Measurements from ENCODE around the gene DNHD1. TPM values are rescaled to one million over a fixed set of nuclear protein-coding genes. Genes with fewer than 3 reads are reported as not detected.

Gene DNHD1
- total and polyA plus RNA-seq, 2 experiments from 2014 or later, result 7.3 to 7.9 TPM

- Histone ChIP-seq H3K4me2 (no peak overlapping the region), H3K27me3 (no peaks in the 10 kb centered on the region), H3K9me2 (replicated peaks; ENCODE audit: insufficient read depth) (no peaks in the 10 kb centered on the region), H3K27ac (no peak overlapping the region), H4K20me1 (ENCODE audit: insufficient read depth, poor library complexity, severe bottlenecking) (no peaks in the 10 kb centered on the region), H3K9me3 (ENCODE audit: low read depth) (no peaks in the 10 kb centered on the region), H3K36me3 (replicated peaks; ENCODE audit: insufficient read depth, low read depth) (no peaks in the 10 kb centered on the region), H2AFZ (no peak overlapping the region), H3K4me3 (no peak overlapping the region), H3K79me2 (no peaks in the 10 kb centered on the region), H3K4me1 (ENCODE audit: insufficient read depth) (no peaks in the 10 kb centered on the region)
- TF ChIP-seq EZH2 (IDR thresholded peaks at IDR 0.05; ENCODE audit: borderline replicate concordance) (no peak), CTCF (IDR thresholded peaks at IDR 0.05; ENCODE audit: poor library complexity) (no peak), EZH2phosphoT487 (IDR thresholded peaks at IDR 0.05; ENCODE audit: low read depth, severe bottlenecking, unreplicated experiment) (no peak)
- WGBS (ENCODE audit: low lambda C conversion rate, missing lambda C conversion rate), result 97% methylated on average over 14 of the region's 14 CpGs
- DNase-seq (ENCODE audit: low spot score), result no peak
Observed at GRCh38 chr11:6557761-6558674, 60.9 kb downstream of the DNHD1 start.

GRCh38 chr11:6559369-6559768 lies 62.3 kb downstream of the DNHD1 start:
- WGBS (ENCODE audit: low lambda C conversion rate, missing lambda C conversion rate), result 96% methylated on average over 1 of the region's 1 CpG
- no peaks in the 10 kb centered on the region for H3K79me2 ChIP-seq
- no peaks in the 10 kb centered on the region for H4K20me1 ChIP-seq (ENCODE audit: insufficient read depth, poor library complexity, severe bottlenecking)
- TF ChIP-seq CTCF (IDR thresholded peaks at IDR 0.05; ENCODE audit: poor library complexity) (no peak), EZH2phosphoT487 (IDR thresholded peaks at IDR 0.05; ENCODE audit: low read depth, severe bottlenecking, unreplicated experiment) (no peak), EZH2 (IDR thresholded peaks at IDR 0.05; ENCODE audit: borderline replicate concordance) (no peak)
- no peaks in the 10 kb centered on the region for H3K9me2 ChIP-seq (replicated peaks; ENCODE audit: insufficient read depth)
- H3K27ac ChIP-seq, result no peak overlapping the region
- no peaks in the 10 kb centered on the region for H3K36me3 ChIP-seq (replicated peaks; ENCODE audit: insufficient read depth, low read depth)
- H3K9me3 ChIP-seq (ENCODE audit: low read depth), result no peaks in the 10 kb centered on the region
- no peak overlapping the region for H2AFZ ChIP-seq
- no peak overlapping the region for H3K4me2 ChIP-seq
- no peaks in the 10 kb centered on the region for H3K27me3 ChIP-seq
- no peak overlapping the region for H3K4me3 ChIP-seq
- no peaks in the 10 kb centered on the region for H3K4me1 ChIP-seq (ENCODE audit: insufficient read depth)
- no peak for DNase-seq (ENCODE audit: low spot score)

- Histone ChIP-seq H3K4me2 (no peak overlapping the region), H3K27me3 (no peaks in the 10 kb centered on the region), H3K79me2 (no peaks in the 10 kb centered on the region), H3K9me3 (ENCODE audit: low read depth) (no peaks in the 10 kb centered on the region), H2AFZ (no peak overlapping the region), H3K36me3 (replicated peaks; ENCODE audit: insufficient read depth, low read depth) (no peaks in the 10 kb centered on the region), H3K27ac (no peak overlapping the region), H3K4me1 (ENCODE audit: insufficient read depth) (no peaks in the 10 kb centered on the region), H3K4me3 (no peak overlapping the region), H4K20me1 (ENCODE audit: insufficient read depth, poor library complexity, severe bottlenecking) (no peaks in the 10 kb centered on the region), H3K9me2 (replicated peaks; ENCODE audit: insufficient read depth) (no peaks in the 10 kb centered on the region)
- TF ChIP-seq EZH2phosphoT487 (IDR thresholded peaks at IDR 0.05; ENCODE audit: low read depth, severe bottlenecking, unreplicated experiment) (no peak), CTCF (IDR thresholded peaks at IDR 0.05; ENCODE audit: poor library complexity) (no peak), EZH2 (IDR thresholded peaks at IDR 0.05; ENCODE audit: borderline replicate concordance) (no peak)
- DNase-seq (ENCODE audit: low spot score), result no peak
- 88% methylated on average over 3 of the region's 3 CpGs for WGBS (ENCODE audit: low lambda C conversion rate, missing lambda C conversion rate)
Observed at GRCh38 chr11:6561288-6561687, 64.2 kb downstream of the DNHD1 start.

Measured in hepatocyte (in vitro differentiated cells).